ENCODE results near the gene AP1S3.

- TF ChIP-seq CTCF (IDR thresholded peaks at IDR 0.05), result no peak
- TF ChIP-seq RAD21 (conservative IDR thresholded peaks at IDR 0.05 in 1 of 2, IDR thresholded peaks at IDR 0.05 in 1 of 2), result no peak
- TF ChIP-seq SMC3 (IDR thresholded peaks at IDR 0.05), result no peak
- TF ChIP-seq BHLHE40 (IDR thresholded peaks at IDR 0.05; ENCODE audit: low read depth, low read length), result no peak
Observed at GRCh38 chr2:223787358-223787757, 50.0 kb downstream of the AP1S3 start.
